Measurements from ENCODE around the gene PTCD2.
"Not testable (repeated sequence)": the region's sequence is repeated elsewhere in the genome, so short reads cannot be mapped to it uniquely, and the experiment has no call there.

The PTCD2 gene

GRCh38 chr5:72377910-72378638 lies 57.9 kb downstream of the PTCD2 start:
- DNase-seq (ENCODE audit: low read depth in 1 of 2, low spot score in 1 of 2) = no peak

- no peak for DNase-seq (ENCODE audit: low read depth in 1 of 2, low spot score in 1 of 2)
Observed at GRCh38 chr5:72378639-72379289, 58.6 kb downstream of the PTCD2 start.

GRCh38 chr5:72379936-72380335 lies 59.8 kb downstream of the PTCD2 start:
- no peak for DNase-seq (ENCODE audit: low read depth in 1 of 2, low spot score in 1 of 2)

GRCh38 chr5:72380492-72381274 lies 60.5 kb downstream of the PTCD2 start:
- DNase-seq (ENCODE audit: low read depth in 1 of 2, low spot score in 1 of 2) = no peak

- no peak for DNase-seq (ENCODE audit: low read depth in 1 of 2, low spot score in 1 of 2)
Observed at GRCh38 chr5:72383280-72383679, 63.1 kb downstream of the PTCD2 start.

GRCh38 chr5:72383726-72384125 lies 63.6 kb downstream of the PTCD2 start:
- no peak for DNase-seq (ENCODE audit: low read depth in 1 of 2, low spot score in 1 of 2)

- DNase-seq (ENCODE audit: low read depth in 1 of 2, low spot score in 1 of 2) = no peak
Observed at GRCh38 chr5:72386639-72387038, 66.5 kb downstream of the PTCD2 start.

- no peak for DNase-seq (ENCODE audit: low read depth in 1 of 2, low spot score in 1 of 2)
Observed at GRCh38 chr5:72387985-72388384, 67.8 kb downstream of the PTCD2 start.

GRCh38 chr5:72388646-72389045 lies 68.5 kb downstream of the PTCD2 start:
- DNase-seq (ENCODE audit: low read depth in 1 of 2, low spot score in 1 of 2) = no peak

GRCh38 chr5:72390836-72391235 lies 70.7 kb downstream of the PTCD2 start:
- no peak for DNase-seq (ENCODE audit: low read depth in 1 of 2, low spot score in 1 of 2)

- DNase-seq (ENCODE audit: low read depth in 1 of 2, low spot score in 1 of 2) = no peak
Observed at GRCh38 chr5:72392326-72392733, 72.2 kb downstream of the PTCD2 start.

- DNase-seq (ENCODE audit: low read depth in 1 of 2, low spot score in 1 of 2) = no peak
Observed at GRCh38 chr5:72393052-72393451, 72.9 kb downstream of the PTCD2 start.

GRCh38 chr5:72394688-72395087 lies 74.5 kb downstream of the PTCD2 start:
- no peak for DNase-seq (ENCODE audit: low read depth in 1 of 2, low spot score in 1 of 2)

- DNase-seq (ENCODE audit: low read depth in 1 of 2, low spot score in 1 of 2) = no peak
Observed at GRCh38 chr5:72397836-72398235, 77.7 kb downstream of the PTCD2 start.

- no peak for DNase-seq (ENCODE audit: low read depth in 1 of 2, low spot score in 1 of 2)
Observed at GRCh38 chr5:72400950-72401349, 80.8 kb downstream of the PTCD2 start.

GRCh38 chr5:72402381-72402890 lies 82.3 kb downstream of the PTCD2 start:
- no peak for DNase-seq (ENCODE audit: low read depth in 1 of 2, low spot score in 1 of 2)

GRCh38 chr5:72402959-72403628 lies 82.9 kb downstream of the PTCD2 start:
- DNase-seq (ENCODE audit: low read depth in 1 of 2, low spot score in 1 of 2) = no peak

GRCh38 chr5:72404771-72405170 lies 84.6 kb downstream of the PTCD2 start:
- DNase-seq (ENCODE audit: low read depth in 1 of 2, low spot score in 1 of 2) = not testable (repeated sequence)

GRCh38 chr5:72407078-72407477 lies 86.9 kb downstream of the PTCD2 start:
- no peak for DNase-seq (ENCODE audit: low read depth in 1 of 2, low spot score in 1 of 2)

GRCh38 chr5:72407541-72407940 lies 87.4 kb downstream of the PTCD2 start:
- no peak for DNase-seq (ENCODE audit: low read depth in 1 of 2, low spot score in 1 of 2)

- DNase-seq (ENCODE audit: low read depth in 1 of 2, low spot score in 1 of 2) = no peak
Observed at GRCh38 chr5:72408127-72408526, 88.0 kb downstream of the PTCD2 start.

Data from stimulated activated CD4-positive, alpha-beta T cell treated with anti-CD3 and anti-CD28 coated beads, Interleukin-15, amount 100 ng/mL, for 1 hour (primary cell).